Esophagus muscularis mucosa (tissue), 4 donors: ENCODE data around the gene STRBP. TPM values are rescaled to one million over a fixed set of nuclear protein-coding genes. Genes with fewer than 3 reads are reported as not detected.
"Not testable (repeated sequence)": the region's sequence is repeated elsewhere in the genome, so short reads cannot be mapped to it uniquely, and the experiment has no call there.

Experiments
- DNase-seq: peaks from one replicate; pipeline ENCODE4 v3.0.0-alpha.2; 2017; ENCODE audit errors: extremely low spot score
- H3K27ac ChIP-seq, 4 donors: fragments of 200-600 bp; sonication (generic); replicated peaks in 1 of 4; 1 replicate in 3 of 4; 2 replicates in 1 of 4; pipeline ENCODE4 v1.5.1; 2016 to 2019; ENCODE audit warnings: mild to moderate bottlenecking in 1 of 4
- H3K27me3 ChIP-seq, 4 donors: fragments of 200-600 bp; sonication (generic); one replicate each; pipeline versions ENCODE4 v1.5.1 to v1.6.0; 2016 to 2019
- H3K36me3 ChIP-seq, 4 donors: fragments of 200-600 bp; sonication (generic); one replicate each; pipeline ENCODE4 v1.5.1; 2016 to 2019
- H3K4me1 ChIP-seq, 4 donors: fragments of 200-600 bp; sonication (generic); one replicate each; pipeline ENCODE4 v1.5.1; 2016 to 2019
- H3K4me3 ChIP-seq, 4 donors: fragments of 200-600 bp; sonication (generic); 1 replicate in 2 of 4; 2 replicates in 2 of 4; pipeline ENCODE4 v1.5.1; 2016 to 2019; ENCODE audit warnings: mild to moderate bottlenecking in 4 of 4, moderate library complexity in 1 of 4
- H3K9me3 ChIP-seq, 4 donors: fragments of 200-600 bp; sonication (generic); 1 replicate in 3 of 4; 2 replicates in 1 of 4; pipeline ENCODE4 v1.5.1; 2016 to 2019
- CTCF ChIP-seq, 3 experiments: fragments of 200-600 bp in 2 of 3; fragments of 450-650 bp in 1 of 3; sonication (generic) in 2 of 3; IDR thresholded peaks; one replicate each; pipeline ENCODE4 v1.5.1; 2017 to 2019; ENCODE audit warnings: antibody characterized with exemption in 3 of 3, mild to moderate bottlenecking in 2 of 3, moderate library complexity in 1 of 3
- EP300 ChIP-seq: sonication (generic); formaldehyde crosslinking; IDR thresholded peaks from one replicate; pipeline ENCODE4 v1.6.1; 2017; ENCODE audit warnings: antibody characterized with exemption
- POLR2A ChIP-seq: fragments of 450-650 bp; IDR thresholded peaks from one replicate; pipeline ENCODE4 v1.6.1; 2017; ENCODE audit warnings: antibody characterized with exemption, moderate library complexity, mild to moderate bottlenecking, low read depth
- POLR2AphosphoS5 ChIP-seq, 2 donors: sonication (generic); formaldehyde crosslinking; IDR thresholded peaks; one replicate each; pipeline ENCODE4 v1.6.1; 2017; ENCODE audit warnings: antibody characterized with exemption in 2 of 2
- WGBS: methylation state at CpG from one replicate; pipeline ENCODE4 v1.1.5; 2018; 5-methylcytosine and 5-hydroxymethylcytosine counted together
- intact Hi-C: fragments of 100-400 bp; cut with DNase I; formaldehyde crosslinking; loops from one replicate; pipeline ENCODE4 v1.15.1; 2023
- total RNA-seq, 4 donors: library from RNA; depleted of rRNA; stranded (reverse); fragments of >200 nt; gene quantifications; one replicate each; pipeline versions ENCODE4 v1.1.0 to v1.2.1, GENCODE V29; 2016

Gene STRBP
- total RNA-seq, 4 donors from 2014 or later, result 11.2 to 20.6 (median 14.5) TPM

- WGBS, result 92% methylated on average over 1 of the region's 1 CpG
- TF ChIP-seq EP300, result no peak
- TF ChIP-seq CTCF (IDR thresholded peaks at IDR 0.05), result no peak
- TF ChIP-seq POLR2A, result no peak
- TF ChIP-seq POLR2AphosphoS5 (IDR thresholded peaks at IDR 0.05), result no peak
- Histone ChIP-seq H3K36me3 (no peaks in the 10 kb centered on the region), H3K27me3 (no peaks in the 10 kb centered on the region), H3K4me3 (no peak overlapping the region), H3K27ac (no peak overlapping the region), H3K9me3 (no peaks in the 10 kb centered on the region), H3K4me1 (no peaks in the 10 kb centered on the region)
- intact Hi-C loops, result no loop called here
- no peak for DNase-seq
These were observed 74.4 kb downstream of the STRBP start for GRCh38 chr9:123194023-123194422.

- Histone ChIP-seq H3K27me3 (no peaks in the 10 kb centered on the region), H3K4me1 (no peaks in the 10 kb centered on the region), H3K36me3 (no peaks in the 10 kb centered on the region), H3K4me3 (no peak overlapping the region), H3K27ac (no peak overlapping the region), H3K9me3 (no peaks in the 10 kb centered on the region)
- intact Hi-C loops, result no loop called here
- 81% methylated on average over 1 of the region's 1 CpG for whole genome bisulfite sequencing
- no peak for DNase-seq
- no peak for TF ChIP-seq POLR2AphosphoS5 (IDR thresholded peaks at IDR 0.05)
- no peak for TF ChIP-seq POLR2A
- TF ChIP-seq EP300, result no peak
- TF ChIP-seq CTCF (IDR thresholded peaks at IDR 0.05), result no peak
These were observed 76.7 kb downstream of the STRBP start for GRCh38 chr9:123191680-123192079.

- 64% methylated on average over 4 of the region's 4 CpGs for WGBS
- no peak for TF ChIP-seq POLR2A
- TF ChIP-seq CTCF (IDR thresholded peaks at IDR 0.05), result no peak
- TF ChIP-seq EP300, result no peak
- no peak for TF ChIP-seq POLR2AphosphoS5 (IDR thresholded peaks at IDR 0.05)
- no peaks in the 10 kb centered on the region for H3K4me1 ChIP-seq
- H3K36me3 ChIP-seq, result no peaks in the 10 kb centered on the region
- no peaks in the 10 kb centered on the region for H3K9me3 ChIP-seq
- H3K27me3 ChIP-seq, result no peaks in the 10 kb centered on the region
- DNase-seq, result no peak
- H3K4me3 ChIP-seq, result no peak overlapping the region
- no peak overlapping the region for H3K27ac ChIP-seq
- intact Hi-C loops, result no loop called here
These were observed 77.1 kb downstream of the STRBP start for GRCh38 chr9:123191260-123191659.

GRCh38 chr9:123187131-123187530 is 81.3 kb downstream of the STRBP start:
- DNase-seq, result no peak
- intact Hi-C loops, result no loop called here
- Histone ChIP-seq H3K27me3 (no peaks in the 10 kb centered on the region), H3K27ac (no peak overlapping the region), H3K4me3 (no peak overlapping the region), H3K4me1 (no peaks in the 10 kb centered on the region), H3K36me3 (no peaks in the 10 kb centered on the region), H3K9me3 (no peaks in the 10 kb centered on the region)
- WGBS, result 100% methylated on average over 1 of the region's 1 CpG
- TF ChIP-seq POLR2A (no peak), EP300 (no peak), POLR2AphosphoS5 (IDR thresholded peaks at IDR 0.05) (no peak), CTCF (IDR thresholded peaks at IDR 0.05) (no peak)

GRCh38 chr9:123186029-123186428 is 82.4 kb downstream of the STRBP start:
- DNase-seq, result not testable (repeated sequence)
- WGBS, result 100% methylated on average over 2 of the region's 2 CpGs

More at GRCh38 chr9:123186029-123186428, 82.4 kb downstream of the STRBP start:
- H3K4me1 ChIP-seq, H3K27ac ChIP-seq, H3K36me3 ChIP-seq, H3K9me3 ChIP-seq, intact Hi-C loops, H3K4me3 ChIP-seq, H3K27me3 ChIP-seq: not testable (repeated sequence)
